ENCODE measurements around the gene OR5H2. TPM values are rescaled to one million over a fixed set of nuclear protein-coding genes. Genes with fewer than 3 reads are reported as not detected.

Gene OR5H2
- total RNA-seq, 2 donors from 2014 or later = not detected

DNA sequence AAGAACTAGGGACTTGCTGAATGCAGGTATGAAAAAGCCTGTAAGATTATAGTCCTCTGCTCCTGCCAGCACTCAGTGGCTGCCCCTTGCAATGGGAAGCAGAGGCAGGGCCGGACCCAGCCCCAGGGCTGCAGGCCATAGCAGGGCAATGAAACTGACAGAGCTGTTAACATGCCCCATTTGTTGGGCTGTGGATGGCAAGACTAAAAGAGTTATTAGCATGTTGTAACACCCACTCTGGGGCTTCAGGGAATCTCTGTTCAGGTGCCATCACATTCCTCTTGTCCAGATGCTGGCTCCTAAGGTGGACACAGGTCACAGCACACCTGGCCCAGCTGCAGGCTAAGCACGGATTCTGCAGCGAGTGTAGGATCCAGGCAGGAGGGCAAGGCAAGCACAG lies 7.4 kb upstream of the OR5H2 start:
- H3K9ac ChIP-seq (ENCODE audit: low read depth in 2 of 2, low read length in 2 of 2) = no peak overlapping the region
- intact Hi-C loops (cut with DNase I) = no loop called here
- H3K36me3 ChIP-seq = no peaks in the 10 kb centered on the region
- H3K4me1 ChIP-seq = no peaks in the 10 kb centered on the region
- H3K27me3 ChIP-seq = no peaks in the 10 kb centered on the region
- no peak overlapping the region for H3K4me3 ChIP-seq
- no peak for TF ChIP-seq CTCF (IDR thresholded peaks at IDR 0.05)
- H3K9me3 ChIP-seq = no peaks in the 10 kb centered on the region
- no peak for DNase-seq
- no peak overlapping the region for H3K27ac ChIP-seq

- no peak for DNase-seq
- Histone ChIP-seq H3K27ac (no peak overlapping the region), H3K36me3 (no peaks in the 10 kb centered on the region), H3K27me3 (no peaks in the 10 kb centered on the region), H3K4me1 (no peaks in the 10 kb centered on the region), H3K9me3 (no peaks in the 10 kb centered on the region), H3K4me3 (no peak overlapping the region), H3K9ac (ENCODE audit: low read depth in 2 of 2, low read length in 2 of 2) (no peak overlapping the region)
- intact Hi-C loops (cut with DNase I) = no loop called here
- TF ChIP-seq CTCF (IDR thresholded peaks at IDR 0.05) = no peak
Measured at GRCh38 chr3:98290916-98291315, 8.6 kb downstream of the OR5H2 start.

GRCh38 chr3:98291332-98291957 lies 9.1 kb downstream of the OR5H2 start:
- no peaks in the 10 kb centered on the region for H3K9me3 ChIP-seq
- no peak overlapping the region for H3K27ac ChIP-seq
- H3K9ac ChIP-seq (ENCODE audit: low read depth in 2 of 2, low read length in 2 of 2) = no peak overlapping the region
- no peak for TF ChIP-seq CTCF (IDR thresholded peaks at IDR 0.05)
- no peaks in the 10 kb centered on the region for H3K4me1 ChIP-seq
- H3K4me3 ChIP-seq = no peak overlapping the region
- no peak for DNase-seq
- intact Hi-C loops (cut with DNase I) = no loop called here
- no peaks in the 10 kb centered on the region for H3K27me3 ChIP-seq
- H3K36me3 ChIP-seq = no peaks in the 10 kb centered on the region

DNA sequence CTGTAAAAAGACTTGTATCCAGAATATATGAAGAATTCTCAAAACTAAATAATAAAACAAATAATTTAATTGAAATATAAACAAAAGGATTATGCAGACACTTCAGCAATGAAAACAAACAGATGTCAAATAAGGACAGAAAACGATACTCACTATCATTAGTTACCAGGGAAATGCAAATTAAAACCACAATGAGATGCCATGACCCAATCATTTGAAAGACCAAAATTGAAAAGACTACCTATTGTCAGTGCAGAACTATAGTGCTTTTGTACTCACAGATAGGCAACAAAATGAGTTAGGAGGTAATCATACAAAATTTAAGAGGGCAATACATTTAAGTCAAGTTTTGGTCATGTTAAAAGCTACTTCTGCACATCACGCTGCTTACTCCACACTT lies 39.8 kb downstream of the OR5H2 start:
- Histone ChIP-seq H3K27me3 (no peaks in the 10 kb centered on the region), H3K36me3 (no peaks in the 10 kb centered on the region), H3K9me3 (no peaks in the 10 kb centered on the region), H3K27ac (no peak overlapping the region), H3K4me3 (no peak overlapping the region), H3K4me1 (no peaks in the 10 kb centered on the region), H3K9ac (ENCODE audit: low read depth in 2 of 2, low read length in 2 of 2) (no peak overlapping the region)
- no peak for TF ChIP-seq CTCF (IDR thresholded peaks at IDR 0.05)
- DNase-seq = no peak
- intact Hi-C loops (cut with DNase I) = loop anchor here (10.0 kb wide), 1 partner anchor 527 kb away; no protein-coding TSS in a partner anchor

DNA sequence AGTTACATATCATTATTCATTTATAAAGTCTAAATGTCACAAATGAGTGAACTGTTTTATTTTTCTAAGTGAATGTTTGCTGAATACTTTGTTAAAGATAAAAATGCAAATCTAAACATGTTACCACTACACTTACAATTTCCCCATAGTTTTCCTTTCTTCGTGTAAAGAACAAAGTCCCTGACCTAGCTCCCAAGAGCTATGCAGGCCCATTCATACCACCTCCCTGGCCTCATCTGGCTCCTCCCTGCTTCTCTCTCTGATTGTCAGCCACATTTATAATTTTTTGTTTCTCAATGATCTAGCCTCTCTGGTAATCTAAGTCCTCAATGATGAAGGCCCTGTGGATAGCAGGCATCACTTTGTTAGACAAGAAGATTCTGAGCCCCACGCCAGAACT lies 40.4 kb downstream of the OR5H2 start:
- no peak overlapping the region for H3K4me3 ChIP-seq
- no peaks in the 10 kb centered on the region for H3K36me3 ChIP-seq
- H3K27ac ChIP-seq = no peak overlapping the region
- no peak for TF ChIP-seq CTCF (IDR thresholded peaks at IDR 0.05)
- no peak for DNase-seq
- no peaks in the 10 kb centered on the region for H3K4me1 ChIP-seq
- intact Hi-C loops (cut with DNase I) = loop anchor here (10.0 kb wide), 1 partner anchor 528 kb away; no protein-coding TSS in a partner anchor
- no peaks in the 10 kb centered on the region for H3K27me3 ChIP-seq
- H3K9ac ChIP-seq (ENCODE audit: low read depth in 2 of 2, low read length in 2 of 2) = no peak overlapping the region
- no peaks in the 10 kb centered on the region for H3K9me3 ChIP-seq
